Islet of Langerhans (tissue), 1 donor: ENCODE results near the gene C15orf62.

Experiments used
- FAIRE-seq: peaks from one replicate; lab custom pipeline; 2011; peaks lifted over from hg19 to GRCh38; lab: Jason Lieb, UNC

C15orf62 gene

DNA sequence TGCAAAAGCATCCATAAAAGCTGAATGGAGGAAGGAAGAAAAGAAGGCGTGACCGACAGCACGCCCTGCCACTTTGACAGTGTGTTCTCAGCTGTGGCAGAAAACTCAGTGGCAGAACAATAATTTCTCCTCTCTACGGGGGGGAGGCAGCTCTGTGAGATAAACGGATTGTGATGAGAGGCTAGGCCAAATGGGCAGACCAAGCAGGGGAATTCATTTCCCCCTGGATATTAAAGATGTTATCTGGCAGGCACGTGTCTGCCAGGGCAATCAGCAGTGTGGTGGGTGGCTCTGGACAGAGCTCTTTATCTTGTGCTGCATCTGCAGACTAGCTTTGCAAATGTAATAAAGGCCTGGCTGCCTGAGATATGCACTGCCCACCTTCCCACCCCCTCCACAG is 12.8 kb upstream of the C15orf62 start:
- FAIRE-seq = no peak

DNA sequence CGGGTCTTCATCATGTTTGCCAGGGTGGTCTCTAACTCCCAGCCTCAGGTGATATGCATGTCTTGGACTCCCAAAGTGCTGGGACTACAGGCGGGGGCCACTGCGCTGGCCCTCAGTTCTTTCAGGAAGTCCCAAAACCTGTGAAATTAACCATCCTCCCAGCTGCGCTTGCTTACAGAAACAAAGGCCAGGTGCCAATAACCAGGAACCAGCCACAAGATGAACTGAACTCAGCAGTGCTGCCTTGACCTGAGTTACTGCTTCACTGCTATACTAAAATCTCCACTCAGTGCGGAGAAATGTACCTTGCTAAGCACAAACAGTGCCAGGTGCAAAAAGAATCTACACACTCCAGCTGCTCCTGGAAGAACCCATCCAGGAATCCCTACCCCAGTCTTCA is 9.8 kb upstream of the C15orf62 start:
- FAIRE-seq = no peak

DNA sequence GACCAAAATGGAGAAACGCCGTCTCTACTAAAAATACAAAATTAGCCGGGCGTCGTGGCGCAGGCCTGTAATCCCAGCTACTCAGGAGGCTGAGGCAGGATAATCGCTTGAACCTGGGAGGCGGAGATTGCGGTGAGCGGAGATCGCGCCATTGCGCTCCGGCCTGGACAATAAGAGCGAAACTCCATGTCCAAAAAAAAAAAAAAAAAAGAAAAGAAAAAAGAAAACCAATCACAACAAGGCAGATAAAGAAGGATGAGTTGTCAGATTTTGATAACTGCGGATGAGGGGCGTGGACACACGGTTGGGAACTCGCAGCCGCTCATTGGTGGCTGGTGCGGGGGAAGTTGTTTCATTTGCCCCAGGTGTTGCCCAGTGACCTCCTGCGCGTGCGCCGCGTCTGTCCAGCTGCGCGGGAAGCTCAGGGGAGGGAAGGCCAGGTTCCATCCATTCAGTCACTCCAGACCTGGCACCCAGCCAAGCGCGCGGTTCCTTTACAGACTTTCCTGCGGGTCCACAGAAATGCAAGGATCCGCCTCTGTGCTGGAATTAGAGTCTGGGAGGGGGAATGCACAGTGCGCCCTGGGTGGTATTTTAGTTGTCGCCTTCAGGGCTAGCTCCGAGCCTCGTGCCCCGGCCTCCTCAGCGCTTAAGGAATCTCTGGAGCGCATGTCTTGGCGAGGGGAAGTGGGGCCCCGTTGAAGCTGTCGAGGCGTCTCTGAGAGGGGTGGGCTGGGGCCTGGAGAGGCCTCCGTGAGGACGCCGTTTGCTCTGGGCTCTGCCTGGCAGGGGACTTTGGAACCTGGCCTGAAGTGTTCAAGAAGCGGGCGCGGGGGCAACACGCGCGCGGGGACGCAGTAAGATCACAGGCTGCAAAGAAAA is 6.6 kb upstream of the C15orf62 start:
- no peak for FAIRE-seq

DNA sequence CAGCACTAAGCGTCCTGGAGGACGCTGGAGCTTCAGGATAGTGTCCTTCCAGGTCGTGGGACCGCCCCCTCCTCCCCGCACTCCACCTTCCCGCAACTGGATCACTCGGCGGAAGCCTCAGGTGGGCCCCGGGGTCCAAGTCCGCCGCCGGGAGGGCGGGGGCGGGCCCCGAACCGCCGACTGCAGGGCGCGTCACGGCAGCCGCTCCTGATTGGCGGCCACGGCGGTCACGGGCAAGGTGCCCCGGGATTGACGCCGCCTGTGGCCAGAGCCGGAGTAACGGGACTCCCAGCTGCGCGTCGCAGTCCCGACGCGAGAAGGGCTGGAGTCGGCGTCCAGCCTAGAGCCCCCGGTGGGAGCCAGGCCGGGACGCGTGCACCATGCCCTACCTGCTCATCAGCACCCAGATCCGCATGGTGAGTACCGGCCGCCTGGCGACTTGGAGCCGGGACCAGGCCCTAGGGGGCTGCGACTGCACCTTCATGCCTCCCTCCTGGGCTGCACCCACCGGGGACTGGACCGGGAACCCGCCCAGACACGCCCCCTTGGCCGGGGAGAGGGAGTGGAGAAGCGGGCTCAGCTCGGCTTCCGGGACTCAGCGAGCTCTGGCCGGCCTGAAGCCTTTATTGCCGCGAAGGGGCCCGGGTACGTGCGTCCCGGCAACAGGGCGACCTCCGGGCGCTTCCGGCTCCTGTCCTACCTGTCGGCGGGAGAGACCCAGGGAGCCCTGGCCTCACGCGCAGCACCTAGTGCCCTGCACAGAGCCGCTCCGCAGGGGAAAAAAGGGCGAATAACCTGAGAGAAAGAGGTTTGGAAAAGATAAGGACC is 5.8 kb upstream of the C15orf62 start, which contains the start of gene GCHFR:
TSS of gene GCHFR (plus strand) at position 268 of the 828 bp plus-strand sequence. CDS start at position 381, 113 bp downstream.
- no peak for FAIRE-seq

DNA sequence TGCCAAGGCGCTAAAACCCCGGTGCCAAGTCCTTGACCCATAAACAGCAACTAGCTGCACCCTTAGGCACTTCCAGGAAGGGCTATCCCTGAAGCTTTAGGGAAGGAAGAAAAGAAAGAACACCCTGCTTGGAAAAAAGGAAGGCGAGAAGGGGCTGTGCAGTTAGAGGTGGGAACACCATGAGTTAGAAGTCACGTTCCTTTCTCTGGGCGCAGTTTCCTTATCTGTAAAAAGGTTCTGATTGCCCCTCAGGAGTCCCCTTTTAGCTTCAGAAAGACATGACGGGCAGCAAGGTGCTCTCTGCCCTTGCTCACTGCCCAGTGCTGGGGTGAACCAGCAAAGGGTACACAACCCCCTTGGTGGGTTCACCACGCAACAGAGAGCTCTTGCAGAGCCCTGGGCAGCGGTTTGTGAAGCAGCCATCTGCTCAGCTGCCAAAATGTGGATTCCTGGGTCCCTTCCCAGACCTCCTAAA is 5.1 kb upstream of the C15orf62 start:
- FAIRE-seq = no peak

DNA sequence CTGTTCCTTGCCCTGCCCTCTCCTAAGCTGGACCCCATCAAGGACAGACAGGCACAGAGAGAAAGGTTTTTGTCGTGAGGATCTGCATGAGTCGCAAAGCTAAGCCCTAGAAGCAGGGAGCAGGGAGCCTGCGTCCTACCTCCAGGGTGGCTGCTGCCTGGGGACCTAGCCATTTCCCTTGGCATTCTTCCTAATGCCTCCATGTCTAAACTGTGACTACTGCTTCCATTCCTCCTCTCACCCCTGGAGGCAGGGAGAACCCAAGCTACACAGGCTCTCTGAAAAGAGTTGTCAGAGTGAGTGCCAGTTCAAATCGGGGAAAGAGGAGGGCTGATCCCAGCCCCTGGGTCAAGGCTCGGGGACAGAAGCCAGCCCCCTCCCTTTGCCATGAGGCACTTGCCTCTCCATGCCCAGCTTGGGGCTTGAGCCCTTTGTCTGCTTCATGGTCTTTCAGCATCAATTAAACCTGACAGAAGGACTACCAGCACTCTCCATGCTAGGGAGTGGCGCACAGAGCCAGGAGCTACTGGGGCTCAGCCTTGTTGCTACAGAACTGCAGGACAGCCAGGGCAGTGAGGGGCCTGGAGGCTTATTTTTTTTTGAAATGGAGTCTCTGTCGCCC is 3.5 kb upstream of the C15orf62 start:
- no peak for FAIRE-seq

DNA sequence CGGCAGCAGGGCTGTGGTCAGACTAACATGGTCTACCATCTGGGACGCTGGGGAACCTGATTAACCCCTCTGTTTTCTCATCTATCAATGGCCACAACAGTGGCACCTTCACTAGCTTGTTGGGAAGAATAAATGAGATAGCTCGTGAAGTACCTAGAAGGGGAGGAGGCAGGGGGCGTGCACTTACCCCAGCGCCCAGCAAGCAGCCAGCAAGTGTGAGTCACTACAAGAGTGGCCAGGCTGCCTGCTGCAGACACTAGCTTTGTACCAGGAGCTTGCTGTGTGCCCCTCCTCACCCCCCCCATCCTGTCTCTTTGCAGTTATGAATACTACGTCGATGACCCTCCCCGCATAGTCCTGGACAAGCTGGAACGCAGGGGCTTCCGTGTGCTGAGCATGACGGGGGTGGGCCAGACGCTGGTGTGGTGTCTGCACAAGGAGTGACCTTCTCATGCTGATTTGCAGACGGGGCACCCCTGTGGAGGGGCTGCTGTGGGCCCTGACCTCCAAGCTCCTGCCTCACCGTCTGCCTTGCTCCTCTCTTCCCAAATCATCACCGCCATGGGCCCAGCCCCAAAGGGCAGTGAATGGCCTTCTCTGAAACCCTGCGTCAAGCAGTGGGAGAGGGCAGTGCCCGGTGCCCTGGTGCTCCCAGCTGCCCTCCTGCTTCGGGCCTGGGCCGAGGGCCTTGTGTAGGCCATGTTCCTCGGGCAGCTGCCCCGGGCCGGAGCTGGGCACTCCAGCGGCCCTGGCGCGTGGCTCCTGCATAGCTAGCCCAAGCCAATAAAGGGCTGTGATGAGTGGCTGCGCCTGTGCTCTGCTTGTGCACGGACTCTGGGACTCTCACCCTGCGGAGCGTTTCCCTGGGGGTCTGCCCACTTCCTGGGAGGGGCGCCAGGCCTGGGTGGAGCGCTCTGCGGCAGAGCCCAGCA is 2.6 kb upstream of the C15orf62 start:
- no peak for FAIRE-seq

DNA sequence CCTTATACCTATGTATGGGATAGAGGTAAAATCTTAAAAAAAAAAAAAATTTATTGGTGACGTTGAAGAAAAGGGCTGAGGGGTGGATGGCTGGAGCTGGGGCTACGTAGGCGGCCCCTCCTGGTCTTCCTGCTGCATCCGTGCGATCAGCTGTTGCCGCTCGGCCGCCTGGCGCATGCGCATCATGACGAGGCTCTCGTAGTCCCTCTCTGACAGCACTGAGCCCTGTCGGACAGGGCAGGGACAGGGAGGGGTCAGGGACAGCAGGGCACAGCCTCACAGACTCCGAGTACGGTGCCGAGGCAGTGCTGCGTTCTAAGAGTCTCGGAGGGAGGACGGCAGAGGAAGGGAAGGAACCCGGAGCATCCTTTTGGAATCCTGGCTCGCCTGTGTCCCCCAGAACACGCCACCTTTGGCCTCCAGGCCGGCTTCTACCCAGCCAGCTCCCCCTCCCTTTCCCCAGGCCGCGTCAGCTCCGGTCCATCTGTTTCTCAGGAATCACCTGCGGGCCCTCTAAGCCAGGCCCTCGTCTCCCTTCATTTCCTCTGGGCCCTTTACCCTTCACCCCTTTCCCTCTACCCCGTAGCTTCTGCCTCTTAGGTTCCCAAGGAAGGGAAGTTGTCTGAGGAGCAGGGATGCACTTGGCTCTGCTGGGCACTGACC is 1.8 kb upstream of the C15orf62 start:
- FAIRE-seq = no peak

DNA sequence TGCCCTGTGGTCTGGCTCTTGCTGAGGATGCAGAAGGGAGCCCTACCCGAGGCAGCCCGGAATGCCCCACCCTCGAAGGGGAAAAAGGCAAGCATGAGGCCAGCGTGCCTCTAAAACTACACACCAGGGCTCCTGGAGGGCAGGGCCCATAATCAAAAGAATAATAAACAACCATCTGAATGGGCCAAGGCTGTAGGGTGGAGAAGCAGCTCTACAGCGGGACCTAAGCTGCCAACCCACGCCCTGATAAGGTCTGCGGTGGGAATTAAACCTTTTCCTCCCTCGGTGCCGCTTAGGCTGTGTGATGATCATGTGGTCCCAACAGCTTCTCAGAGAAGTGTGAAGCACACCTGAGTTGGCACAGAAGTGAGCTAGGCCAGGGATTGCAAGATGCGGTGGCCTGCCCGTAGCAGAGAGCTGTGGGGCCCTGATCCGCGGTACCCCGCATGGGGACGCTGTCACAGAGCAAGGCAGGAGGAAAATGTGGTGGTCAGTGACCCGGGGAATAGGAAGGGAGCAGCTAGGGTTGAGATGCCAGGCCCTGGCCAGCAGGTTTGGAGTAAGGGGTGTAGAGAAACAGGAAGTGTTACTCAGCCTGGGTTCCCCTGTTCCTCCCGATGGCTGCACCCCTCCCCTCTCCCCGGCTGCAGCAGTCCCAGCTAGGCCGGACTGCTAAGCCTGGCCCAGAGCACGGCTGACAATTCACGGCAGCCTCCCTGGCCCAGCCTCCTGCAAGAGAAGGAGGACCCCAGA is 1.1 kb upstream of the C15orf62 start:
- no peak for FAIRE-seq

DNA sequence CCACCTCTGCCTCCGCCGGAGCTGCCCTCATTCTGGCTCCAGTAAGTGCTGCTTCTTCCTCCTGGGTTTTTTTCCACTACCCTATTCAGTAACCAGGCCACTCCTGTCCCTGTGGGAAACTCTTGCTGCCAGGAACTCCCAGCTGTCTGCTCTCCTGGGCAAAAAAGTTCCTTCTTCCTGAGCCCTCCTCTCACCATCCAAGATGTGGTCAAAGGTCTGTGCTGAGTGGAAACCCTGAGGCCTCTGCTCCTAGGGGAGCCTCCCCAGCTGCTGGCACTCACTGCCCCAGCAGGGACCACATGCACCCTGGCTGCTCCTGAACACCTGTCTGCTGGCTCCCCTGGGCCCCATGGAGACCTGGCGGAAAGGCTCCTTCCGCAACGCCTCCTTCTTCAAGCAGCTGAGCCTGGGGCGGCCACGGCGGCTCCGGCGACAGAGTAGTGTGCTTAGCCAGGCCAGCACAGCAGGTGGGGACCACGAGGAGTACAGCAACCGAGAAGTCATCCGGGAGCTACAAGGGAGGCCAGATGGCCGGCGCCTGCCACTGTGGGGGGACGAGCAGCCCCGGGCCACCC is 454 bp downstream of the C15orf62 start:
- no peak for FAIRE-seq

DNA sequence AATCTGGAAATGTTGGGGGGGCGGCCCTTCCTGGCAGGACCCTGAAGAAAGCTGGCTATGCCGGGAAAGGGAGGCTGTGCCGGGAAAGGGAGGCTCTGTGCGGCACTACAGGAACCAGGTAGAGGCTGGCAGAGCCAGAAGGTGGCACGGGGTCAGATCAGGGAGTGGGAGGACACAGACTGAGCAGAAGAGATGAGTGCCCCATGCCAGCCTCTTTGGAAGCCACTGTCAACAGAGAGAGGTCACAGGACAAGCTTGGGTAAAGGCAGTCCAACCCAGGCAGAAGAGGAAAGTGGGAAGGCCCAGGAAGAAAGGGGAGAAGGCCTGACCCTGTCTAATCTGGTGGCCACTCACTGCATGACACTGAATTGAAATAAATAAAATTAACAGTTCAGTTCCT is 1.5 kb downstream of the C15orf62 start:
- no peak for FAIRE-seq

DNA sequence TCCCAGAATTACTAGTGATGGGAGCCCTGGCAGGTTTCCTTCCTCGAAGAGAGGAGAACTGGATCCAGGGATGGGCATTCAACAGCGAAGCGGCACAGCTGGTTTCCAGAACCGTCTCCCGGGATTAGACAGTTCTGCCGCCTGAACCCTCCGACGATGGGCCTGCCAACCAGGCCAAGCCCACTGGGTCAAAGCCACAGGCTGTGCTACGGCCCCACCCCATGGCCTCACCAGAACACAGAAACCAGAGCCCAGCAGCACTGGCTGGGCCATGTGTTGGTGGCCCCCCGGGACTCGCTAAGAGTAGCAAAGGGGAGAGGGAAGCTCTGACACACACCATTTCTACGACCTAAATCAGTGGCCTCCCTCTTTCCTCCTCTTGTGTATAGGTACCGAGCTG is 2.2 kb downstream of the C15orf62 start:
- FAIRE-seq = no peak

DNA sequence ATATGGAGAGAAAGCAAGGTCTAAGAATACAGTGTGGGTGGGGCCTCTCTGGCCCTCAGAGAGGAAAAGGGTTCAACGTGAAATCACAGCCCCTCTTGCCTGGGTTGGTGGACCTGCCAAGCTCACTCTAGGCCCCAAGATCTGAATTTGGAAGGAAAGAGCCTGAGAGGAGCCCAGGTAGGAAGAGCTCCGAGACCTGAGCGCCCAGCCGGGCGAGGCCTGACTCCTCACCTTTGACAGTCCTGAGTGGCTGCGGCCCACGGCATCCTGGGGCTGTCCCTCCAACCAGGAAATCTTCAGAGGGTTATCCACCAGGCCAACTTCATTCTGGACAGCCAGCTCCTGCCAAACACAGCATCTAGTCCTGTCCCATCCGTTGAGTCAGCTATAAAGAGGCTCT is 3.7 kb downstream of the C15orf62 start:
- no peak for FAIRE-seq

DNA sequence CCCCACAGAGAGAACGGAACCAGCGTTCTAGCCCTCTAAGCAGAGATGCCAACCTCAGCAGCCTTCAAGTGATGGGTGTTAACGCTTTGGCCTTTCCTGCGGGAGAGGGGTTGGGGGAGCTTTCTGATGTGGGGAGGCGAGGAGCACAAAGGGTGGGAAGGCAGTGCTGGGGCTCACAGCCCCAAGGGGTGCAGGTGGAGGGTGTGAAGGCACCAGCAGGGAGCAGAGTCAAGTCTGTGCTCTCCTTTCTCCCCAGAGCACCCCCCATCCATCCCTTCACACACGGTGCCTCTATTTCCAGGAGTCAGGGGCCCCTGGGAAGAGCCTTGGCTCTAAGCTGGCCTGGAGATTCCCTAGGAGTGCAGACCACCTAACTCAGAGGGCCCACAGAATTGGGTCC is 4.1 kb downstream of the C15orf62 start:
- no peak for FAIRE-seq

DNA sequence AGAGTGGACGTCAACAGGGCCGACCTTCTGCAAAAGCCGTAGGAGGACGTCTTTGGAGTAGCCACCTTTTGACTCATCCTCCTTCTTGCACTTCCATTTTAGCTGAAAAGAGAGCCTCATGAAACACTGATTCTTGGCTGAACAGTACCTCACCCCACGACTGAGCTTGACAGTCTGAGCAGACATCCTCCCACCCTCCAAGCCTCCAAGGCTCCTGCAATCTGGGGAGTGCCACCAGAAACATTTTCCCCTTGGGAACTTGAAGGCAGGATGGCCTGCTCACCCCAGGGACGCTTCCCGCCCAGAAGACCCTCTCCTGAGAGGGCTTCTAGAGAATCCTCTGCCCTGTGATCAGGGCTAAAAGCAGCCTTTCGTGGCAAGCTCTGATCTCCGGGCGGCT is 5.2 kb downstream of the C15orf62 start:
- FAIRE-seq = no peak

DNA sequence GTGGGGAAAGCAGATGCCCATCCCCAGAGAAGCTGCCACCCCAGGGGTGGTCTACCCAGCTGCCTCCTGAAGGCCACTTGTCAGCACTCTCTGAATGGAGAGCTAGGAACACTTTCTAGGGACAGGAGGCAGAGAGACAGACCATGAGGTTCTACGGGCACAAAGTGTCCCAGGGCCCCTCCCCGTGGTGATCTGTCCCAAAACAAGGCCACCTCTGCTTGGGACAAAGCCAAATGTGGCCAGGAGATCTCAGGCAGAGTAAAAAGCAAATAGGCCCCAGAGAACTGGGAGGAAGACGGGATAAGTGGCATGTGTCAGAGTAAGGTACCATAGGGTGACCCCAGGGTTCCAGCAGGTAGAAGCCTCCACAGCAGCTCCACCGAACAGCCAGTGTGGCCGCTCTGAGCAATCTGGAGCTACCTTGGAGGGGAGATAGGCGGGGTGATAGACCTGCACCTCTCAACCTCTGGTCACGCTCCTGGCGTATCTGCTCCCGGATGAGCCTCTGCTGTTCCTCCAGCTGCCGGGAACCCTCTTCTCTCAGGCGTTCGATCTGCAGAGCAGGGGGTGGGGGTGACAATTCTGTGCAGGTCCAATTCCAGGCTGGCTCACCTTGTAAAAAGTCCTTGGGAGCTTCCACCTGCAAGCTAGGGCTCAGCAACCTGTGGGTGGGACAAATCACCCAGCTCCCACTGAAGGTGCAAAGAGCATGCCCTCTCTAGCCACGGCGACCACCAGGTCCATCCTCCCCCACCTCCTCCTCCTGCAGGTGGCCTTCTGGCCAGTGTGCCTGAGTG is 6.2 kb downstream of the C15orf62 start:
- FAIRE-seq = no peak

DNA sequence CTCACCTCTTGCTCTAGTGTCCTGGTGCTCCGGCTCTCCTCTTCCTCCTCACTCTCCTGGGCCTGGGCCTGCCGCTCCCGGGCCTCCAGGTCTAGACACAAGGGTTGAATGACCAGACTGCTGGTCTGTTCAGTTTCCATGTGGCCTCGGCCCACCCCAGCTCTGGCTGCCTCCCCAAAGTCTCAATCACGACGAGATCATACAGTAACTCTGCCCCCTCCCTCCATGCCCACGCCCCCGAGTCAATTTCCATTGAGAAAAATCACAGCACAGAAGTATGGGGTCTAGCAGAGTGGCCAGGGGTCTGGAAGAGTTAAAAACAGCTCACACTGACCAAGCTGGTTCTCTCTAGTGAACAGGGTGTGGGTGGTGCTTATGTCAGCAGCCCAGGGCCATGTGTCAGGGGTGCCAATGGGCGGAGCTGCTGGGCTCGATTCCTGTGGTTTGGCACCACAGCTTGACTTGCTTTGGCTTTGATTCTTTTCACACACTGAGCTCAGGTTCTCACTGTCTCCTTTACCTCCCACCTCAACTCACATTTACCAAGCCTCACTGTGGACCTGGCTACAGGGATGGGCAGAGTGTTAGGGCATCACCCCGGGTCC is 6.9 kb downstream of the C15orf62 start:
- no peak for FAIRE-seq

DNA sequence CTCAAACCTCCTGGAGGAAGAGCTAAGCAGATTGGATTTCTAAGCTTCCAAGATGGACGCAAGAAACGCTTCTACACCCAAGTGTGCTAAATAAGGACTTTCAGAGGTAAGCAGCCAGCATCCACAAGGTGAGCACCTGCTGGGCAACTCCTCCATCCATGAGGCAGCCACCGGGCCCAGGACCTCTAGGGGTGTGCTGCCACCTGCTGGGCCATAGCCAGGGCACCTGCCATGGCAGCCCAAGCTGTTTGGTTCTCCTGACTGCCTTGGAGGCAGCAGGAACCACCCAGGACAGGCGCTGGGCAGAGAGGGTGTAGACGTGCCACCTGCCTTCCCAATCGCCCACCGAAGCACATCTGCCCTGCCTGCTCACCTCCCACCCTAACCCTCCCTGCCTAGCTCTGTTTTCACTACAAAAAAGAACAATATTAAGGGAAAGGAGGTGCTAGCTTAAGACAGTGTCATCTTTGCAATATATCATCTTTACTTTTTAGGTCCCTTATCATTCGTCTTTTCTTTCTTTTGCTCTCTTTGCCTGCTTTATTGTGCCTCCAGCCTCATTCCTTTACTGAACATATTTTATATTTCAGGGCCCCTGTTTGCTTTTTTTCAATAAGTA is 12.9 kb downstream of the C15orf62 start:
- FAIRE-seq = no peak
